Measurements from ENCODE around the gene TSSC4. TPM values are rescaled to one million over a fixed set of nuclear protein-coding genes. Genes with fewer than 3 reads are reported as not detected.

TSSC4 gene
- total RNA-seq, 6 experiments from 2014 or later: 47.4 to 74.7 (median 62.8) TPM

DNA sequence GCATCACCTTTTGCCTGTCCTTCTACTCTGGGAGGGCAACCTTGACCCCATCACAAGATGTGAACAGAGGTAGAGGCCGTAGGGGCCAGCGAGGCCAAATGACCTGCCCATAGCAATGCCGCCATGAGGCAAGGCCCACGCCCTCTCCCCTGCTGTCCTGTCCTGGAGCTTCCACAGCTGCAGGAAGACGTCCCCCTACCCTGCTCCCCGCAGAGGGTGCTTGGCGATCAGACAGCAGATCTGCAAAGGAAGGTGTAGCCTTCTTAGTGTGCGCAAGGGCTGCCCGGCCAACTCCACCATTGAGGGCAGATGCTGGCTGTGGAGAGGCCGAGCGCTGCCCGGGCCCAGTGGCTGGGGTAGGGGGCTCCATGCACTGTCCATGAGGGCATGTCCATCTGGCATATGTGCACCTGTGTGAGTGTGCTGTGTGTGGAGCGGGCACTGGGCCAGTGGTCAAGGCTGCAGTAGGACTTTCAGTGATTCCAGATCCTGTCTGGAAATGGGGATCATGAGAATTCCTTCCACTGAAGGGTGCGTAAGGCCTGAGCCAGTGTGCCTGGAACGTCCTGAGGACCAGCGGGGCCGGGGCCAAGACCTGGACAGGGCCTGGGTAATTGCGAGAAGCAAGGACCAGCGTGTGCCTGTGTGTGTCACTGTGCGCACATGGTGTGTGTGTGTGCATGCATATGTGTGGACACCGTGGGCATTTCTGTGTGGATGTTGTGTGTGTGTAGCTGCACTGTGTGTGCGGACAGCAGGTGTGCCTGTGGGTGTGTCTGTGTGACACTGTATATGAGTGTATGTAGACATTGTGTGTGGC, 32.8 kb downstream of the TSSC4 start:
- Mint-ChIP-seq H3K36me3 (ENCODE audit: low read depth) (no peaks in the 10 kb centered on the region), H3K4me1 (ENCODE audit: low read depth) (no peaks in the 10 kb centered on the region), H3K27ac (no peak overlapping the region), H3K9me3 (no peaks in the 10 kb centered on the region), H3K4me3 (no peak overlapping the region), H3K27me3 (ENCODE audit: insufficient read depth) (peaks cover 7% of the 10 kb centered on the region)
- TF ChIP-seq, protein P1, sequence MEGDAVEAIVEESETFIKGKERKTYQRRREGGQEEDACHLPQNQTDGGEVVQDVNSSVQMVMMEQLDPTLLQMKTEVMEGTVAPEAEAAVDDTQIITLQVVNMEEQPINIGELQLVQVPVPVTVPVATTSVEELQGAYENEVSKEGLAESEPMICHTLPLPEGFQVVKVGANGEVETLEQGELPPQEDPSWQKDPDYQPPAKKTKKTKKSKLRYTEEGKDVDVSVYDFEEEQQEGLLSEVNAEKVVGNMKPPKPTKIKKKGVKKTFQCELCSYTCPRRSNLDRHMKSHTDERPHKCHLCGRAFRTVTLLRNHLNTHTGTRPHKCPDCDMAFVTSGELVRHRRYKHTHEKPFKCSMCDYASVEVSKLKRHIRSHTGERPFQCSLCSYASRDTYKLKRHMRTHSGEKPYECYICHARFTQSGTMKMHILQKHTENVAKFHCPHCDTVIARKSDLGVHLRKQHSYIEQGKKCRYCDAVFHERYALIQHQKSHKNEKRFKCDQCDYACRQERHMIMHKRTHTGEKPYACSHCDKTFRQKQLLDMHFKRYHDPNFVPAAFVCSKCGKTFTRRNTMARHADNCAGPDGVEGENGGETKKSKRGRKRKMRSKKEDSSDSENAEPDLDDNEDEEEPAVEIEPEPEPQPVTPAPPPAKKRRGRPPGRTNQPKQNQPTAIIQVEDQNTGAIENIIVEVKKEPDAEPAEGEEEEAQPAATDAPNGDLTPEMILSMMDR (IDR thresholded peaks at IDR 0.05): no peak
- no peak for DNase-seq

DNA sequence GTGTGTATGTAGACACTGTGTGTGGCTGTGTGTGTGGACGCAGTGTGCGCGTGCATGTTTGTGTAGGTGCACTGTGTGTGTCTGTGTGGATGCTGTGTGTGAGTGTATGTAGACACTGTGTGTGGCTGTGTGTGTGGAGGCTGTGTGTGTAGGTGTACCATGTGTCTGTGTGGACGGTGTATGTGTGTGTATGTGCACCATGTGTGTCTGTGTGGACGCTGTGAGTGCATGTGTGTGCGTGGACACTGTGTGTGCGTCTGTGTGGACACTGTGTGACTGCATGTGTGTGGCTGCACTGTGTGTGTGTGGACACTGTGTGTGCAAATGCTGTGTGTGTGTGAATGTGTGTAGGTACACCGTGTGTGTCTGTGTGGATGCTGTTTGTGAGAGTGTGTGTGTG, 33.5 kb downstream of the TSSC4 start:
- Mint-ChIP-seq H3K9me3 (no peaks in the 10 kb centered on the region), H3K36me3 (ENCODE audit: low read depth) (no peaks in the 10 kb centered on the region), H3K4me1 (ENCODE audit: low read depth) (no peaks in the 10 kb centered on the region), H3K27ac (no peak overlapping the region), H3K4me3 (no peak overlapping the region), H3K27me3 (ENCODE audit: insufficient read depth) (peaks cover 7% of the 10 kb centered on the region)
- DNase-seq: no peak
- TF ChIP-seq, protein P1 (IDR thresholded peaks at IDR 0.05): no peak

DNA sequence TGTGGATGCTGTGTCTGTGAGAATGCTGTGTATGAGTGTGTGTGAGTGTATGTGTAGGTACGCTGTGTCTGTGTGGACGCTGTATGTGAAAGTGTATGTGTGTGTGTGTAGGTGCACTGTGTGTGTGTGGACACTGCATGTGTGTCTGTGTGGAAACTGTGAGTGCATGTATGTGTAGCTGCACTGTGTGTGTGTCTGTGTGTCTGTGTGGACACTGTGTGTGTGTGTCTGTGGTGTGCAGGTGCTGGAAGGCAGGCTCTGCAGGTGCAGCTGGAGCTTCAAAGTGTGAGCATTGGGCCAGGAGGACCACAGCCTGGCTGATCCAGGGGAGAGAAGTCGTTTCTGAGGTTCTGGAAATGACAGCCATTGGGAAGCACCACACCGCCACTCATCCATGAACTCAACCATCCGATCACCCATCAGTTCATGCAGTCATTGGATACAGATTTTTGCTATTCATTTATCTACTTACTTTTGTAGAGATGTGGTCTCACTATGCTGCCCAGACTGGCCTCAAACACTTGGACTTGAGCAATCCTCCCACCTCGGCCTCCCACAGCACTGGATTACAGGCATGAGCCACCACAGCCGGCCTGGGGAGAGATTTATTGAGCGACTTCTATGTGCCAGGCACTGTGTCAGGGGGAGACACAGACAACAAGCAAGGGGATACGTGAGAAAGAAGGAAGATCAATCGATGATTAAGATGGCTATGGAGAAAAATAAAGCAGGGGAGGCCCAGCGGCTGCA, 34.1 kb downstream of the TSSC4 start:
- Mint-ChIP-seq H3K4me3 (no peak overlapping the region), H3K27me3 (ENCODE audit: insufficient read depth) (peaks cover 7% of the 10 kb centered on the region), H3K9me3 (no peaks in the 10 kb centered on the region), H3K36me3 (ENCODE audit: low read depth) (no peaks in the 10 kb centered on the region), H3K27ac (no peak overlapping the region), H3K4me1 (ENCODE audit: low read depth) (no peaks in the 10 kb centered on the region)
- TF ChIP-seq, protein P1 (IDR thresholded peaks at IDR 0.05): no peak
- no peak for DNase-seq

DNA sequence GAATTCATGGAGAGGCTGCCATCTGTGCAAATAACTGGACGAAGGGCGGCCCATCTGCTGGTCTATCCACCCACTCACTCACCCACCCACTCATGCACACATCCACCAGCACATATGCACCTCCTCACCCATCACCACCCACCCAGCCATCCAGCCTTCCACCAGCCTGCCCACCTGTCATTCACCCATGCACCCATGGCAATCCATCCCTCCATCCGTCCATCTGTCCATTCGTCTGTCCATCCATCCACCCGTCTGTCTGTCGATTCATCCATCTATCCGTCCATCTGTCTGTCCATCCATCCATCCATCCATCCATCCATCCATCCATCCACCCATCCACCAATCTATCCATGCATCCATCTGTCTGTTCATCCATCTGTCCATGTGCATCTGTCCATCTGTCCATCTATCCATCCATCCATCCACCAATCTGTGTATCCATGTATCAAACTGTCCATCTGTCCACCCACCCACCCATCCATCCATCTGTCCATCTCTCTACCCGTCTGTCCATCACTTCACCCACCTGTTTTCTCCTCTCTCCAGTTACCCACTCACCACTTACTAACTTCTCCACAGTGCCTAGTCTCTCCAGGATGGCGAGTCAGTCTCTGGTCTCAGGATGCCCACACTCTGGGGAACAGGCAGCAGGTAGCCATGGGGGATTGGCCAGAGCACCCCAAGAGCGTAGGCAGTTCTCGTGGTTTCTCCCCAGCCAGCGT, 34.9 kb downstream of the TSSC4 start:
- Mint-ChIP-seq H3K27ac (no peak overlapping the region), H3K9me3 (no peaks in the 10 kb centered on the region), H3K4me3 (no peak overlapping the region), H3K4me1 (ENCODE audit: low read depth) (no peaks in the 10 kb centered on the region), H3K27me3 (ENCODE audit: insufficient read depth) (peaks cover 7% of the 10 kb centered on the region), H3K36me3 (ENCODE audit: low read depth) (no peaks in the 10 kb centered on the region)
- DNase-seq: no peak
- TF ChIP-seq, protein P1 (IDR thresholded peaks at IDR 0.05): no peak

DNA sequence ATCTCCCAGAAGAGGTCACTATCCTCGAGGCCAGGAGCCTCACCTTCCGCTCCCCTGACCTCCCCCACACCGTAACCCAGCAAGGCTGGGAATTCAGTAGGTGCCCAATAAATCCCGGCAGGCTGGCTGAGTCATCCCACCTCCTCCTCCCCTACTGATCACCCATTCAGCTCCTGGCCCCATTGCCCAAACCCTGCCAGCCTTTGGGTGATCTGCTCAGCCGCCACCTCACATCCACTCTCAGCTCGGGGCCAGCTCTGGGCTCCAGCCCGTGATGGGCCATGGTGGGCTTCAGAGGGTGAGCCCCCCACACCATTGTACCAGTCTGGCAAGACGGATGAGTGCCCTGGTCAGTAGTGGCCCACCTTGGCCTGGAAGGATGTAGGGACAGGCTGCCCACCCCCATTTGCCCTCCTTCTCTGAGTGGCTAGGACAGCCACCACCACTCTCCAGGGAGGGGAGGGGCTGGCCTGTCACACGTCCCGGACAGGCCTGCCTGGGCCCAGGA, 35.5 kb downstream of the TSSC4 start:
- DNase-seq: no peak
- Mint-ChIP-seq H3K9me3 (no peaks in the 10 kb centered on the region), H3K27ac (no peak overlapping the region), H3K4me1 (ENCODE audit: low read depth) (no peaks in the 10 kb centered on the region), H3K27me3 (ENCODE audit: insufficient read depth) (peaks cover 10% of the 10 kb centered on the region), H3K4me3 (no peak overlapping the region), H3K36me3 (ENCODE audit: low read depth) (no peaks in the 10 kb centered on the region)
- TF ChIP-seq, protein P1 (IDR thresholded peaks at IDR 0.05): no peak
